Ascending aorta (tissue), 2 donors: ENCODE data around the gene DTNB. TPM values are rescaled to one million over a fixed set of nuclear protein-coding genes. Genes with fewer than 3 reads are reported as not detected.

Source experiments
- DNase-seq, 2 donors: peaks; one replicate each; pipeline ENCODE4 v3.0.0-alpha.2; 2019; ENCODE audit warnings: low spot score in 2 of 2
- H3K27ac ChIP-seq, 2 donors: fragments of 200-600 bp; sonication (generic); one replicate each; pipeline ENCODE4 v1.5.1; 2016 to 2017; ENCODE audit warnings: mild to moderate bottlenecking in 1 of 2
- H3K27me3 ChIP-seq: fragments of 200-600 bp; sonication (generic); one replicate; pipeline ENCODE4 v1.5.1; 2017
- H3K36me3 ChIP-seq, 2 donors: fragments of 200-600 bp; sonication (generic); one replicate each; pipeline ENCODE4 v1.5.1; 2016
- H3K4me1 ChIP-seq, 2 donors: fragments of 200-600 bp; sonication (generic); one replicate each; pipeline ENCODE4 v1.5.1; 2016 to 2017; ENCODE audit warnings: mild to moderate bottlenecking in 1 of 2
- H3K4me3 ChIP-seq, 2 donors: fragments of 200-600 bp; sonication (generic); one replicate each; pipeline ENCODE4 v1.5.1; 2016 to 2017; ENCODE audit warnings: mild to moderate bottlenecking in 1 of 2
- H3K9me3 ChIP-seq, 2 donors: fragments of 200-600 bp; sonication (generic); one replicate each; pipeline ENCODE4 v1.5.1; 2016
- CTCF ChIP-seq, 3 experiments: fragments of 200-600 bp in 2 of 3; fragments of 450-650 bp in 1 of 3; sonication (generic) in 2 of 3; IDR thresholded peaks; one replicate each; pipeline ENCODE4 v1.5.1; 2016 to 2019; ENCODE audit warnings: antibody characterized with exemption in 3 of 3, mild to moderate bottlenecking in 1 of 3, moderate library complexity in 1 of 3
- intact Hi-C: fragments of 100-400 bp; cut with DNase I; formaldehyde crosslinking; loops from one replicate; pipeline ENCODE4 v1.15.1; 2023
- total RNA-seq: library from RNA; depleted of rRNA; stranded (reverse); fragments of >200 nt; gene quantifications from one replicate; pipeline ENCODE4 v1.1.0, GENCODE V29; 2016

DTNB gene
- total RNA-seq, 1 donor from 2014 or later, result 22.7 TPM

GRCh38 chr2:25366629-25367028, 306.7 kb downstream of the DTNB start:
- no peak for TF ChIP-seq CTCF (IDR thresholded peaks at IDR 0.05)
- no peak for DNase-seq
- Histone ChIP-seq H3K4me1 (no peaks in the 10 kb centered on the region), H3K36me3 (no peaks in the 10 kb centered on the region), H3K9me3 (no peaks in the 10 kb centered on the region), H3K4me3 (no peak overlapping the region), H3K27ac (no peak overlapping the region), H3K27me3 (no peaks in the 10 kb centered on the region)
- intact Hi-C loops, result no loop called here

DNA sequence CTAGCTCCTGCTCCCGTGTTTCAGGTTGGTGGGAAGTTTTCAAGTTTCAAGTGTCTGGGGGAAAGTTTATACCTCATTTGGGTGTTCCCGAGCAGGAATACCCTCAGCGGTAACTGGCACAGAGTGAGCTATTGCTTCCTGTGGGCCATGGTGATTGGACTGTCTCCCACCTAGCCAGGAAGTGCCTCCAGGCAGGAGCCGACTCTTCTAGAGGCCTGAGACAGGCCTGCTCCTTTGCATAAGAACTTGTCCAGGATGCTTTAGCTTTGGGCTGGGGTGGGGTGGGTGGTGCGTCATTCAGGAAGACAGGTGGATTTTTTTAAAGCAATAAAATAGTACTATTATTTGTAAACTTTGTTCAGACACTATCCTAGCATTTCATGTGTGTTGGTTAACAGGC, 308.1 kb downstream of the DTNB start:
- Histone ChIP-seq H3K4me1 (no peaks in the 10 kb centered on the region), H3K4me3 (no peak overlapping the region), H3K9me3 (no peaks in the 10 kb centered on the region), H3K36me3 (no peaks in the 10 kb centered on the region), H3K27me3 (no peaks in the 10 kb centered on the region), H3K27ac (no peak overlapping the region)
- TF ChIP-seq CTCF (IDR thresholded peaks at IDR 0.05), result no peak
- intact Hi-C loops, result no loop called here
- DNase-seq, result no peak

DNA sequence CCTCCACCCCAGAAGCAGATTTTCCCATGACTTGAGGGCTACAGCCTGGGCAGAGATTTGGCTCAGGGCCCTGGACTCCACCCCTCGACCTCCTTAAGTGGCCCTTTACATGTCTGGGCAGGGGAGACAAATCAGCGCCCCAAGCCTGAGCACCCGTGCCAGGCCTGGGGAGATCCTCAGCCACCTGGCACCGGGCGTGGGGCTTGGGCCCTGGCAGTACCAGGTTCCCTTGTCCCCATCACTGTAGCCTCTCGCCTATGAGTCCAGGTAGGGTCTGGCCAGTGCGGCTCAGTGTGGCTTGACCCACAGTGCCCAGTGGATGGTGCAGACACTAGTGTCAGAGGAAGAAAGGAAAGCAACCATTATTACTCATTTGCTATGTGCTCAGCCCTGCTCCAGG, 309.6 kb downstream of the DTNB start:
- intact Hi-C loops, result loop anchor here (2.0 to 5.0 kb wide), 3 partner anchors 21 to 309 kb away; partner anchors contain the start of gene DTNB
- no peaks in the 10 kb centered on the region for H3K4me1 ChIP-seq
- no peak overlapping the region for H3K27ac ChIP-seq
- H3K36me3 ChIP-seq, result no peaks in the 10 kb centered on the region
- no peaks in the 10 kb centered on the region for H3K27me3 ChIP-seq
- no peak for DNase-seq
- no peak for TF ChIP-seq CTCF (IDR thresholded peaks at IDR 0.05)
- no peaks in the 10 kb centered on the region for H3K9me3 ChIP-seq
- no peak overlapping the region for H3K4me3 ChIP-seq

DNA sequence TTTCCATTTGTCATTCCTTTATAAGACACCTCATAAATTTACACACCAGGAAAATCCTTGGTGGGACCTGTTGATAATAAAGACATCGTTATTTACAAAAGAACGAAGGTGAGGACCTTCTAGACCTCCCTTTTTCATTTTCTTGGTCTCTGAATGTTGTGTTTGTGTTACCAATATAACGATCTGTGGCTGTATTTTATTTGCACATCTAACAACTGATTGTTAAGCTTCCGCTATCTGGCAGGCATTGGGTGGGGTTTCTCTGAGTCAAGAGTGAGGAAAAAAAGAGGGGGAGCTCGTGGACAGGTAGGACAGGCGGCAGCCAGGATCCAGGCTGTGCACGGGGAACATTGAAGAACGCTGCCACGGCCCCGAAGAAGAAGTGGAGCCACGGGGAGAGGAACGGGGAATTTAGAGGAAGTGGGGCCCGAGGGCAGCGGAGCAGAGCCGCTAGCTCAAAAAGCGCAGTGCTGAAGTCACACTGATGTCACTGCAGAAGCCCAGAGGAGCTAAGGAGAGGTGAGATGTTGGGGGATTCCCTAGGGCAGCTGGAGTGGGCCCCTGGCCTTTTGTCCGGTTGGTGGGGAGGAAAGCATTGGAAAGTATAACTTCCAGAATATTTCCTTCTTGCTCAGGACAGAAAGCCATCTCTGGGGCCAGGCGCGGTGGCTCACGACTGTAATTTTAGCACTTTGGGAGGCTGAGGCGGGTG, 310.8 kb downstream of the DTNB start:
- DNase-seq, result no peak
- TF ChIP-seq CTCF (IDR thresholded peaks at IDR 0.05), result no peak
- H3K27ac ChIP-seq, result peak overlapping the region; percentile 4 to 34
- H3K4me1 ChIP-seq, result no peaks in the 10 kb centered on the region
- H3K27me3 ChIP-seq, result no peaks in the 10 kb centered on the region
- H3K4me3 ChIP-seq, result peak overlapping the region; percentile 43 to 59
- H3K9me3 ChIP-seq, result no peaks in the 10 kb centered on the region
- intact Hi-C loops, result loop anchor here (1.0 to 5.0 kb wide), 4 partner anchors 14 to 310 kb away; partner anchors contain the start of gene DTNB
- no peaks in the 10 kb centered on the region for H3K36me3 ChIP-seq

DNA sequence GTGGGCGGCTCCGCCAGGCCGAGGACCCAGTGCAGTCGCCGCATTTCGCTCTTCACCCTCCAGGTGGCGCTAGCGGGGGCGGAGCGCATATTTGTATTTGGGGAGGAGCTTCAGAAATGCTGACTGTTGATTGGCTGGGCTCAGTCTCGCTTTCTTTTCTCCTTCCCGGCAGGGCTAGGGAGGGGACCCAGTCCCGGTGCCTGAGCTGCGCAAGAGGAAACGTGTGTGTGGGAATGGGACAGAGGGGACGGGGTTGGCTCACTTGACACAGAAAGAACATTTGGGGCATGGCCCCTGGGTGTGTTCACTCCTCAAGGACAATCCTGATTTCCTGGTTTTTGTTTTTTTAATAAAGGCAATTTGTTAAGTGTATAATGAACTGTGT, 311.3 kb downstream of the DTNB start:
- peak overlapping the region; percentile 4 to 34 for H3K27ac ChIP-seq
- H3K36me3 ChIP-seq, result no peaks in the 10 kb centered on the region
- H3K9me3 ChIP-seq, result no peaks in the 10 kb centered on the region
- peak; percentile 82 to 96 for DNase-seq
- peak overlapping the region; percentile 43 to 59 for H3K4me3 ChIP-seq
- H3K27me3 ChIP-seq, result no peaks in the 10 kb centered on the region
- peak; percentile 89 to 98 (median 97) for TF ChIP-seq CTCF (IDR thresholded peaks at IDR 0.05)
- intact Hi-C loops, result loop anchor here (1.0 to 5.0 kb wide), 4 partner anchors 14 to 310 kb away; partner anchors contain the start of gene DTNB
- no peaks in the 10 kb centered on the region for H3K4me1 ChIP-seq
